ENCODE measurements around the gene DMRTC2.

DMRTC2 gene

DNA sequence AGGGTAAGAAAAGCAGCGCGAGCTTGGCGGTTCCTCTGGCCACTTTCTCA, at the start of gene DMRTC2:
Gene DMRTC2 (plus strand): TSS at position 42 of the 50 bp plus-strand sequence. CDS start 2,387 bp downstream, outside the sequence.
- Histone ChIP-seq H3K9ac (ENCODE audit: low read length) (no peak within 1 kb of the TSS), H3K9me3 (ENCODE audit: control insufficient read depth, low read length) (no peaks in the 10 kb centered on the region), H3K36me3 (ENCODE audit: control insufficient read depth, insufficient read depth, low read length) (no peaks in the 10 kb centered on the region), H3K4me1 (ENCODE audit: control insufficient read depth, insufficient read depth, low read length) (no peaks in the 10 kb centered on the region), H3K4me3 (ENCODE audit: low read length) (no peak within 1 kb of the TSS), H3K27me3 (ENCODE audit: control insufficient read depth, insufficient read depth, low read length) (no peaks in the 10 kb centered on the region)

DNA sequence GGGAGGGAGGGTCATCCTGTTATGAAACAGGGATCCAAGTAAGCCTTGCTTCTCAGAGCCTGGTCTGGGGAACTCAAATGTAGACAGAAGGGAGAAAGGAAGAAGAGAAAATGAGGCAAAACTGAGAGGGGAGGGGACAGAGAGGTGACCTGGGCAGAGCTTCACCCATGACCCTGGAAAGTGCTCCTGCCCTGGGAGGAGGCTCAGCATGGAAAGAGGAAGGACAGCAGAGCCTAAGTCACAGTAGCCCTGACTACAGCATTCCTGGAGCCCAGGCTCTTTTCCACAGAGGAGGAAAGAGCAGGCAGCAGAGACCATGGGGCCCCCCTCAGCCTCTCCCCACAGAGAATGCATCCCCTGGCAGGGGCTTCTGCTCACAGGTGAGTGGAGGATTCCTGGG, 48.5 kb upstream of the DMRTC2 start, which contains the start of gene CEACAM3:
Gene CEACAM3 (plus strand): TSS at position 226 of the 400 bp plus-strand sequence. CDS start 91 bp downstream, at position 317.
- H3K27me3 ChIP-seq (ENCODE audit: control insufficient read depth, insufficient read depth, low read length): peaks cover 4% of the 10 kb centered on the region

DNA sequence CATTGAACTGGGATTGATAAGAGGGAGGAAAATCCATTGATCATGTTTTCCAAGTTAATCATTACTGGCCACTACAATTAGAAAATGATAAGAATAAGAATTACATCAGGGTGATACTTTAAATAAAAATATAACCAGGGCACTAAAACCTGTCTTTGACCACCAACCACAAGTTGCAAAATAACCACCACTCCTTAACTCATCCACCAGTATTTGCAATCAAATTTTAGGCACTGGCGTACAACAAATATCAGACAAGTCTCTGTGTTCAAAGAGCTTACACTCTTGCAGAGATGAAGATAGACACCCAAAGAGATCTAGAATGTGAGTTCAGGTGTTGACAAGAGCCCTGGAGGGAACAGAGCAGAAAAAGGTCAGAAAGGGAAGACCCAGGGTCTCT, 47.9 kb upstream of the DMRTC2 start:
- no peaks in the 10 kb centered on the region for H3K4me1 ChIP-seq (ENCODE audit: control insufficient read depth, insufficient read depth, low read length)
- no peak overlapping the region for H3K4me3 ChIP-seq (ENCODE audit: low read length)
- no peaks in the 10 kb centered on the region for H3K36me3 ChIP-seq (ENCODE audit: control insufficient read depth, insufficient read depth, low read length)
- peaks cover 4% of the 10 kb centered on the region for H3K27me3 ChIP-seq (ENCODE audit: control insufficient read depth, insufficient read depth, low read length)
- no peaks in the 10 kb centered on the region for H3K9me3 ChIP-seq (ENCODE audit: control insufficient read depth, low read length)
- no peak overlapping the region for H3K9ac ChIP-seq (ENCODE audit: low read length)

More for the DNA sequence above, 48.5 kb upstream of the DMRTC2 start, which contains the start of gene CEACAM3:
- Histone ChIP-seq H3K4me1 (ENCODE audit: control insufficient read depth, insufficient read depth, low read length) (no peaks in the 10 kb centered on the region), H3K9me3 (ENCODE audit: control insufficient read depth, low read length) (no peaks in the 10 kb centered on the region), H3K36me3 (ENCODE audit: control insufficient read depth, insufficient read depth, low read length) (no peaks in the 10 kb centered on the region), H3K4me3 (ENCODE audit: low read length) (no peak within 1 kb of the TSS), H3K9ac (ENCODE audit: low read length) (no peak within 1 kb of the TSS)

DNA sequence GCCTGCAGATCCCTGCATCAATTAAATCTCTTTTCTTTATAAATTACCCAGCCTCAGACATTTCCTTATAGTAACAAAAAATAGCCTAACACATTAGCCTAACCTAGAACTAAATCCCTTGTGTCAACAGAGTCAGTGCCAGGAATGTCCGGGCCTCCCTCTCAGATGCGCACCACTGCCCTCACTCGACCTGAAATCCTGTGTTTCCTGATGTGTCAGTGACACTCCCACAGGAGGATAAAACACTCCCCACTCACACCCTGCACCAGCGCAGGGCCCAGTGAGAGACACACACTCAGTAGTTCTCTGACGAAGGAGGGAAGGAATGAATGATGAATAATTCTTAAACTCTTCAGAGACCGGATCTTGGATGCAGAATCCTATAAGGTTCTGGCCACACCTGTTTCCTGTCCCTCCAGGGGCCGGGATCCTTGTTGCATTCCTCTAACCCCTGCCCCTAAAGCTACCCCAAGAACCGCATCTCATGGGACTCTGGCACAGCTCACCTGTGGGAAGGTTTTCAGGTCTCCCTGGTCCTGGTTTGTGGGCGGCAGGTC, 45.3 kb upstream of the DMRTC2 start:
- no peaks in the 10 kb centered on the region for H3K9me3 ChIP-seq (ENCODE audit: control insufficient read depth, low read length)
- no peaks in the 10 kb centered on the region for H3K4me1 ChIP-seq (ENCODE audit: control insufficient read depth, insufficient read depth, low read length)
- no peak overlapping the region for H3K4me3 ChIP-seq (ENCODE audit: low read length)
- no peaks in the 10 kb centered on the region for H3K36me3 ChIP-seq (ENCODE audit: control insufficient read depth, insufficient read depth, low read length)
- H3K9ac ChIP-seq (ENCODE audit: low read length): no peak overlapping the region
- H3K27me3 ChIP-seq (ENCODE audit: control insufficient read depth, insufficient read depth, low read length): no peaks in the 10 kb centered on the region

DNA sequence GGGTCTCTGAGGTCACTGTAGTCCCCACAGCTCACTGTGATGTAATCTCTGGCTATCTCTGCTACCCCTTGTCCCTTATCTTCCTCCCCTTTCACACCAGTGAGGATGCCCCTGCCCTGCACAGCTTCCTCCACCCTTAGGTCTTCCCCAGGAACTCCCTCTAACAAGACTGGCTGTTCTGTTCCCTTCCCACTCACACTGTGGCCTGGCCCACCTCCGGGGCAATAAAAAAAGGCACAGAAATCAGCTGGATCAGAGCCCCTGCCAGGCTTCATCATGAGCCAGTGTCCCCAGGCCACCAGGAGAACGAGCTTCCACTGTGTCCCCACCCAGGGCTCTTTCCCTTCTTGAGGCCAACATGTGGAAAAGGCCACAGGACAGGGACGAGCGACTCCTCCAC, 43.8 kb upstream of the DMRTC2 start:
- no peak overlapping the region for H3K9ac ChIP-seq (ENCODE audit: low read length)
- no peaks in the 10 kb centered on the region for H3K36me3 ChIP-seq (ENCODE audit: control insufficient read depth, insufficient read depth, low read length)
- H3K27me3 ChIP-seq (ENCODE audit: control insufficient read depth, insufficient read depth, low read length): no peaks in the 10 kb centered on the region
- H3K4me3 ChIP-seq (ENCODE audit: low read length): no peak overlapping the region
- no peaks in the 10 kb centered on the region for H3K9me3 ChIP-seq (ENCODE audit: control insufficient read depth, low read length)
- H3K4me1 ChIP-seq (ENCODE audit: control insufficient read depth, insufficient read depth, low read length): no peaks in the 10 kb centered on the region

DNA sequence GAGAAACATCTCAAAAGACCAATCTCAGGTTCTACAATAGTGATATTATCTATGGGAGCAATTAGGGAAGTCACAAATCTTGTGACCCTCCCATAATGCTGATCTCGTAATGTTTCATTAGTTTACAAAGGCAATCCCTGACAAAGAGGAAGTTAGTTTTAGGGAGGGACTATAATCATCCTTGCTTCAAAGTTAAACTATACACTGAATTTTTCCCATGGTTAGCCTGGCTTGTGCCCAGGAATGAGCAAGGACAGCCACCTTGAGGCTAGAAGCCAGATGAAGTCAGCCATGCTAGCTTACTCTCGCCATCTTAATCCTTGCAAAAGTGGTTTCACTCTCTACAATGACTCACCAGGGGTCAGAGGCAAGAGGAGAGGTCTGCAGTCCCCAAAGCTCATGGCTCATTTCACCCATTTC, 43.0 kb upstream of the DMRTC2 start:
- Histone ChIP-seq H3K4me3 (ENCODE audit: low read length) (no peak overlapping the region), H3K27me3 (ENCODE audit: control insufficient read depth, insufficient read depth, low read length) (no peaks in the 10 kb centered on the region), H3K9ac (ENCODE audit: low read length) (no peak overlapping the region), H3K4me1 (ENCODE audit: control insufficient read depth, insufficient read depth, low read length) (no peaks in the 10 kb centered on the region), H3K36me3 (ENCODE audit: control insufficient read depth, insufficient read depth, low read length) (no peaks in the 10 kb centered on the region), H3K9me3 (ENCODE audit: control insufficient read depth, low read length) (no peaks in the 10 kb centered on the region)

DNA sequence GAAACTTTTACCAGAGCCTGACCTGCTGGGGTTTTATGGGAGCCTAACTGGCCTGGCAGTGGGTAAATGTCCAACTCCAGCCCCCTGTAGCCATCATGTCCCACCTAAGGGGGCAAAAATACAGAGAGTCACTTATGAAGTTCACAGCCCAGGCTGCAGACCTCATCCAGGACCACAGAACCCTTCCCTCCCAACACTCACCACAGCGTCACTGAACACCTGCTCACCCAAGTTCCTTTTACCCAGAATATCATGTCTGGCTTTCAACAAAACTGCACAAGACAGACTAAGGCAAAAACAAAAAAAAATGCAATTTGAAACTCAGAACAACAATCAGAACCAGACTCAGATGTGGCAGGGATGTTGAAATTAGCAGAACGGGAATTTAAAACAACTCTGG, 42.1 kb upstream of the DMRTC2 start:
- no peak overlapping the region for H3K4me3 ChIP-seq (ENCODE audit: low read length)
- H3K36me3 ChIP-seq (ENCODE audit: control insufficient read depth, insufficient read depth, low read length): no peaks in the 10 kb centered on the region
- no peak overlapping the region for H3K9ac ChIP-seq (ENCODE audit: low read length)
- no peaks in the 10 kb centered on the region for H3K9me3 ChIP-seq (ENCODE audit: control insufficient read depth, low read length)
- no peaks in the 10 kb centered on the region for H3K4me1 ChIP-seq (ENCODE audit: control insufficient read depth, insufficient read depth, low read length)
- H3K27me3 ChIP-seq (ENCODE audit: control insufficient read depth, insufficient read depth, low read length): no peaks in the 10 kb centered on the region

DNA sequence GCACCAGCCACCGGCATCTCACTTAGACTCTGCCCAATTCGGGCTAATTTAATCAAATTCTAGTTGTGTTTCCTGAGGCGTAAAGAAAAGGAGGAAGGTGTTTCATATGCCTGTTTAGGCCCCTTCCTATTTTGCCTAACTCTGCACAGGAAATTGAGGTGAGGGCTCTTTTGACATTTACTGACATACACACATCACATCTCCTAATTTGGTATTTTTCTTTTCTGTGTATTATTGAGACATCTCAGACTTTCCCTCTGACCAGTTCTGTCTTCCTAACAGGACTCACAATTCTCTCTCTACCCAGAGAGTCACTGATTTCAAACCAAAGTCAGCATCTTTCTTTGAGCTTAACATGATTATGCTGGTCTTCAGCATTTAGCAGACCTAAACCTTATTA, 40.5 kb upstream of the DMRTC2 start:
- Histone ChIP-seq H3K9ac (ENCODE audit: low read length) (no peak overlapping the region), H3K9me3 (ENCODE audit: control insufficient read depth, low read length) (no peaks in the 10 kb centered on the region), H3K4me1 (ENCODE audit: control insufficient read depth, insufficient read depth, low read length) (no peaks in the 10 kb centered on the region), H3K27me3 (ENCODE audit: control insufficient read depth, insufficient read depth, low read length) (no peaks in the 10 kb centered on the region), H3K36me3 (ENCODE audit: control insufficient read depth, insufficient read depth, low read length) (no peaks in the 10 kb centered on the region), H3K4me3 (ENCODE audit: low read length) (no peak overlapping the region)

DNA sequence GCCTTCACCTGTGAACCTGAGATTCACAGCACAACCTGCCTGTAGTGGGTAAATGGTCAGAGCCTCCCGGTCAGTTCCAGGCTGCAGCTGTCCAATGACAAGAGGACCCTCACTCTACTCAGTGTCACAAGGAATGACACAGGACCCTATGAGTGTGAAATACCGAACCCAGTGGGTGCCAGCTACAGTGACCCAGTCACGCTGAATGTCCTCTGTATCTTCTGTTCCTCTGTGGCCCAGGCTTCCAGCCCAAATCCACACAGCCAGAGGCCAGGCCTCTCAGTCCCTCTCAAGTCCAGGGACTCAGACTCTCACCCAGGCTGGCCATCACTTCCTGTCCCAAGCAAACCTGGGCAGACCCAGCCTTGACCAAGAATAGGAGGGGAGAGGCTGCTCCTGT, 37.7 kb upstream of the DMRTC2 start:
- no peaks in the 10 kb centered on the region for H3K36me3 ChIP-seq (ENCODE audit: control insufficient read depth, insufficient read depth, low read length)
- no peak overlapping the region for H3K4me3 ChIP-seq (ENCODE audit: low read length)
- no peak overlapping the region for H3K9ac ChIP-seq (ENCODE audit: low read length)
- H3K27me3 ChIP-seq (ENCODE audit: control insufficient read depth, insufficient read depth, low read length): no peaks in the 10 kb centered on the region
- no peaks in the 10 kb centered on the region for H3K4me1 ChIP-seq (ENCODE audit: control insufficient read depth, insufficient read depth, low read length)
- no peaks in the 10 kb centered on the region for H3K9me3 ChIP-seq (ENCODE audit: control insufficient read depth, low read length)

DNA sequence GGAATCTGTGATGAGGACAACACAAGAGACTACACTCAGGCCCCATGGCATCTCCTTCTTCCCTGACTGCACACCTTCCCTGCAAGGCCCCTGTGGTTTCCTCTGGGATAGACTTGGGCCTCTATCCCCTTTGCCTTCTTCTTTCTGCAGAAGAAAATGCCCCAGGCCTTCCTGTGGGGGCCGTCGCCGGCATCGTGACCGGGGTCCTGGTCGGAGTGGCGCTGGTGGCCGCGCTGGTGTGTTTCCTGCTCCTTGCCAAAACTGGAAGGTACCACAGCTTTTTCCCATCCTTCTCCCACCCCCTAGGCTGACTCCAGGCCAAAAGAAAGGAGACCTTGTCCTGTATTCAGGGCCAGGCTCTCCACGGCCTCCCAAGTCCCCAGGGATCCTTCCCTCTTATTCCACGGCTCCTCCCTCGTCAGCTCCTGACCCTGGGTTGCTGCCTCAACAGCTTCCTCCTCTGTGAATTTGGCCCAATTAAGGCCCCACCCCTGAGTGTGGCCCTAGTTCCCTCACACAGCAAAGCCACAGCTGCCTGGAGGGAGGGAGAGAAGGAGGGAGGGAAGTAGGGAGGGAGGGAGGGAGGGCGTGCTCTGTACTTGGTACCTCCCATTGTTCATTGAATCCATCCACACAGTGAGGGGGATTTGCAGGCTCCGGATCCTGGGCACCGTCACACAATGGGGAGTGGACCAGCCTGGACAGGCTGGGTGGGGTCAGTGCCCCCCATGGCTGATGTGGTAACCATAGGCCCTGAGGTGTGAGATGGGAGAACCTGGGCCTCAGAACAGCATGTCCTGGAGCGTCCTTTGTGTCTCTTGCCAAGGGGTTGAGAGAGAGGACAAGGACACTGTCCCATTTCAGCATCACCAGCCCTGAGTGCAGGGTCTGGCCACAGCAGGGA, 35.9 kb upstream of the DMRTC2 start:
- no peaks in the 10 kb centered on the region for H3K27me3 ChIP-seq (ENCODE audit: control insufficient read depth, insufficient read depth, low read length)
- no peaks in the 10 kb centered on the region for H3K9me3 ChIP-seq (ENCODE audit: control insufficient read depth, low read length)
- no peaks in the 10 kb centered on the region for H3K4me1 ChIP-seq (ENCODE audit: control insufficient read depth, insufficient read depth, low read length)
- no peak overlapping the region for H3K9ac ChIP-seq (ENCODE audit: low read length)
- H3K4me3 ChIP-seq (ENCODE audit: low read length): no peak overlapping the region
- H3K36me3 ChIP-seq (ENCODE audit: control insufficient read depth, insufficient read depth, low read length): no peaks in the 10 kb centered on the region

DNA sequence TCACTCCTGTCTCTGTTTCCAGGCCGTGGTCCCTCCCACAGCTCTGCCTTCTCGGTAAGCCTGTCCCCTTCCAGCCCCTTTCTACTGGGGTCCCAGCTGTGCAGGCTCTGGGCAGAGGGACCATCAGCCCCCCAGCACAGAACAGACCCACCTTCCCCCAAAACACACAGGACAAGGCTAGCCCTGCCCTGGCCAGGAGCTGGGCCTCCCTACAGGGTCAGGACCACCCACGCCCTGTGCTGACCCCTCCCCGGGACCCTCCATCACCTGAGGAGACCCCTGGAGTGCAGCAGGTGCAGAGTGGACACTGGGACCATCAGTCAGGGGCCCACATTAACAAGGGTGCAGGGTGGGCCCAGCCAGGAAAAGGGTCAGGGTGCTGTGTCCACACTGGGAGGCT, 34.5 kb upstream of the DMRTC2 start:
- no peaks in the 10 kb centered on the region for H3K4me1 ChIP-seq (ENCODE audit: control insufficient read depth, insufficient read depth, low read length)
- H3K9ac ChIP-seq (ENCODE audit: low read length): no peak overlapping the region
- no peak overlapping the region for H3K4me3 ChIP-seq (ENCODE audit: low read length)
- H3K9me3 ChIP-seq (ENCODE audit: control insufficient read depth, low read length): no peaks in the 10 kb centered on the region
- no peaks in the 10 kb centered on the region for H3K36me3 ChIP-seq (ENCODE audit: control insufficient read depth, insufficient read depth, low read length)
- no peaks in the 10 kb centered on the region for H3K27me3 ChIP-seq (ENCODE audit: control insufficient read depth, insufficient read depth, low read length)

DNA sequence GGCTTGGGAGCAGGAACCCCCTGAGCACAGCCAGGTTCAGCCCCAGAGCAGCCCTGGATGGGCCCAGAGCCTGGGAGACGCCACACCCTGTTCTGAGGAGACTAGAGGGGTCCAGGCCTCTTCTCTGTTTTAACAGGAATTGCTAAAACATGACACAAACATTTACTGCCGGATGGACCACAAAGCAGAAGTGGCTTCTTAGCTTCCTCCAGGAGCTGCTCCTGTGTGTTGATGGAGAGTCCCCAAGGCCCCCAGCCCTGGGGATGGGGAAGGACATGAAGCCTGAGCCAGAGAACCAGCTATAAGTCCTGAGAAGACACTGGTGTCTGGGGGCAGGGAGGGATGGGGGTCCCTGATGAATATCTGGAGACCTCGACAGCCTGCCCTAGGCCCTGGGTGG, 33.8 kb upstream of the DMRTC2 start:
- no peak overlapping the region for H3K4me3 ChIP-seq (ENCODE audit: low read length)

DNA sequence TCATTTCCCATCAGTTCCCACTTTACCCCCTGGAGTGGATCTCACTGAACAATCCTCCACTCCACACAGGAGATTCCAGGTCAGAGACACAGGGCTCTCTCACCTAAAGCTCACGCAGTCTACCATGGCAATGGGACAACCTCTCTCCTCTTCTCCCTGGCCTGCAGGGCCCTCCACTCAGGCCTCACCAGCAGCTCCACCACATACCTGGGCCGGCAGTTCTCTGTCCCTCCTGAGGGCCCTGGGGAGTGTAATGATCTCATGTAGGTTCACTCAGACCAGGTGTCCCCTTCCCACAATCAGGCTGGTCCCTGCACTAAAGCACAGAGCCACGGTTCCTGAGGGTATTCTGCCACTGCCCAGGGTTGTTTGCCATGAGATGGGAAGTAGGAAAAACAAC, 32.9 kb upstream of the DMRTC2 start:
- H3K9ac ChIP-seq (ENCODE audit: low read length): no peak overlapping the region
- no peaks in the 10 kb centered on the region for H3K36me3 ChIP-seq (ENCODE audit: control insufficient read depth, insufficient read depth, low read length)
- H3K27me3 ChIP-seq (ENCODE audit: control insufficient read depth, insufficient read depth, low read length): no peaks in the 10 kb centered on the region
- H3K9me3 ChIP-seq (ENCODE audit: control insufficient read depth, low read length): no peaks in the 10 kb centered on the region
- no peaks in the 10 kb centered on the region for H3K4me1 ChIP-seq (ENCODE audit: control insufficient read depth, insufficient read depth, low read length)
- H3K4me3 ChIP-seq (ENCODE audit: low read length): no peak overlapping the region

More for the DNA sequence above, 33.8 kb upstream of the DMRTC2 start:
- Histone ChIP-seq H3K9ac (ENCODE audit: low read length) (no peak overlapping the region), H3K9me3 (ENCODE audit: control insufficient read depth, low read length) (no peaks in the 10 kb centered on the region), H3K36me3 (ENCODE audit: control insufficient read depth, insufficient read depth, low read length) (no peaks in the 10 kb centered on the region), H3K27me3 (ENCODE audit: control insufficient read depth, insufficient read depth, low read length) (no peaks in the 10 kb centered on the region), H3K4me1 (ENCODE audit: control insufficient read depth, insufficient read depth, low read length) (no peaks in the 10 kb centered on the region)

Measured in mucosa of stomach (tissue), 1 donor.